ENCODE results near the gene PAPOLA.
A peak's percentile ranks its signal among the peaks of the same experiment; 100 is the strongest.

The PAPOLA gene

GRCh38 chr14:96538990-96539317, 36.8 kb downstream of the PAPOLA start:
- no peak overlapping the region for H3K27ac ChIP-seq (ENCODE audit: poor library complexity, severe bottlenecking)
- TF ChIP-seq, protein P1, sequence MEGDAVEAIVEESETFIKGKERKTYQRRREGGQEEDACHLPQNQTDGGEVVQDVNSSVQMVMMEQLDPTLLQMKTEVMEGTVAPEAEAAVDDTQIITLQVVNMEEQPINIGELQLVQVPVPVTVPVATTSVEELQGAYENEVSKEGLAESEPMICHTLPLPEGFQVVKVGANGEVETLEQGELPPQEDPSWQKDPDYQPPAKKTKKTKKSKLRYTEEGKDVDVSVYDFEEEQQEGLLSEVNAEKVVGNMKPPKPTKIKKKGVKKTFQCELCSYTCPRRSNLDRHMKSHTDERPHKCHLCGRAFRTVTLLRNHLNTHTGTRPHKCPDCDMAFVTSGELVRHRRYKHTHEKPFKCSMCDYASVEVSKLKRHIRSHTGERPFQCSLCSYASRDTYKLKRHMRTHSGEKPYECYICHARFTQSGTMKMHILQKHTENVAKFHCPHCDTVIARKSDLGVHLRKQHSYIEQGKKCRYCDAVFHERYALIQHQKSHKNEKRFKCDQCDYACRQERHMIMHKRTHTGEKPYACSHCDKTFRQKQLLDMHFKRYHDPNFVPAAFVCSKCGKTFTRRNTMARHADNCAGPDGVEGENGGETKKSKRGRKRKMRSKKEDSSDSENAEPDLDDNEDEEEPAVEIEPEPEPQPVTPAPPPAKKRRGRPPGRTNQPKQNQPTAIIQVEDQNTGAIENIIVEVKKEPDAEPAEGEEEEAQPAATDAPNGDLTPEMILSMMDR (IDR thresholded peaks at IDR 0.05; ENCODE audit: poor library complexity, severe bottlenecking) = no peak
- H3K9me3 ChIP-seq (ENCODE audit: severe bottlenecking) = no peaks in the 10 kb centered on the region
- H3K4me1 ChIP-seq (ENCODE audit: insufficient read depth, poor library complexity, severe bottlenecking) = no peaks in the 10 kb centered on the region
- H3K27me3 ChIP-seq (ENCODE audit: insufficient read depth, poor library complexity, severe bottlenecking) = no peaks in the 10 kb centered on the region
- H3K36me3 ChIP-seq (ENCODE audit: low read depth) = peaks cover 91% of the 10 kb centered on the region
- H3K4me3 ChIP-seq (ENCODE audit: severe bottlenecking) = no peak overlapping the region
- no peak for DNase-seq (ENCODE audit: low spot score)
- ATAC-seq (ENCODE audit: low read depth) = no peak

DNA sequence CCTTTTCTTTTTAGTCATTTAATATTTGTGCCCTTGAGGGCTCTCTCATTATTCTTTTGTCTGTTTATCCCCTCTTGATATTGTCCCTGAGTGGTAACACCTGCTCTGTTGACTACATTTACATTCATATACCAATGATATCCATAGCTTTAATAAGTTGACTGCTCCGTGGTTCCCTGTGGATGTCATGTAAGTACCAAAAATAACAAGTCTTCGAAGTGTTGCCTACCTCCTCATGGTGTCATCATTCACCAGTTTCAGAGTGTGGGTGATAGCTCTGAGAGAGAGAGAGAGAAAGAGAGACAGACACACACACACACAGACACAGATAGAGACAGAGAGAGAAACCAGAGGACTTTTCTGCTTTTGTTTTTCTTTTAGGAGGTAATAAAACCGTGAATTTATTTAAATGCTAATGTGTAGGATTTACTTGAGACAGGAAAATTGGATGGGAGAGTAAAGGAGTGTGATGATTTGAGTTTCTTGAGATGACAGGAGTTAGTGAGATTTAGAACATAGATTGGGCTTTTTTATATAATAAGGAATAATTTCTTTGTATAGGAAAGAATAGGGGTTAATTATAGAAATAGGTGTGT, 52.2 kb downstream of the PAPOLA start:
- DNase-seq (ENCODE audit: low spot score) (no peak), ATAC-seq (ENCODE audit: low read depth) (no peak)
- H3K27me3 ChIP-seq (ENCODE audit: insufficient read depth, poor library complexity, severe bottlenecking) = no peaks in the 10 kb centered on the region
- TF ChIP-seq, protein P1 (IDR thresholded peaks at IDR 0.05; ENCODE audit: poor library complexity, severe bottlenecking) = no peak
- H3K4me3 ChIP-seq (ENCODE audit: severe bottlenecking) = no peak overlapping the region
- H3K27ac ChIP-seq (ENCODE audit: poor library complexity, severe bottlenecking) = no peak overlapping the region
- no peaks in the 10 kb centered on the region for H3K9me3 ChIP-seq (ENCODE audit: severe bottlenecking)
- peaks cover 100% of the 10 kb centered on the region for H3K36me3 ChIP-seq (ENCODE audit: low read depth)
- H3K4me1 ChIP-seq (ENCODE audit: insufficient read depth, poor library complexity, severe bottlenecking) = no peaks in the 10 kb centered on the region

- H3K36me3 ChIP-seq (ENCODE audit: low read depth) = peaks cover 97% of the 10 kb centered on the region
- no peak for ATAC-seq (ENCODE audit: low read depth)
These were observed 57.4 kb downstream of the PAPOLA start for GRCh38 chr14:96559571-96559970.

DNA sequence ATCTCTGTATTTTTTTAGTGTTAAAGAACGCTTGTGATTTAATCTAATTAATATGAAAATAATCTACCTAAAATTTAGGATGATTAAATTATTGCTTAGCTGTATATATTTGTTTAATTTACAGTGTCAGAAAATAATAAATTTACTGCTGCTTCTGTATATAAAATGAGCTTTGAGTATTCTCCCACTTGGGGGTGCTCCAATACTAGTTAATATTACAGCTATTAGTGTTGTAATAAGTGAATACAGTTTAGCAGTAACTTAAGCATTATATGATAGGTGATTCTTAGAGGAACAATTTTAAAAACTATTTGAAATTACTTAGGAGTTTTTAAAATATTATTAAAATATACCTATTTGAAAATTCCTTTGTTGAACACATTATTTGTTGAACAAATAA, 62.2 kb downstream of the PAPOLA start:
- ATAC-seq (ENCODE audit: low read depth) (no peak), DNase-seq (ENCODE audit: low spot score) (no peak)
- no peak overlapping the region for H3K4me3 ChIP-seq (ENCODE audit: severe bottlenecking)
- no peaks in the 10 kb centered on the region for H3K27me3 ChIP-seq (ENCODE audit: insufficient read depth, poor library complexity, severe bottlenecking)
- H3K36me3 ChIP-seq (ENCODE audit: low read depth) = peaks cover 97% of the 10 kb centered on the region
- H3K4me1 ChIP-seq (ENCODE audit: insufficient read depth, poor library complexity, severe bottlenecking) = no peaks in the 10 kb centered on the region
- TF ChIP-seq, protein P1 (IDR thresholded peaks at IDR 0.05; ENCODE audit: poor library complexity, severe bottlenecking) = peak; percentile 40
- H3K9me3 ChIP-seq (ENCODE audit: severe bottlenecking) = no peaks in the 10 kb centered on the region
- no peak overlapping the region for H3K27ac ChIP-seq (ENCODE audit: poor library complexity, severe bottlenecking)

More at GRCh38 chr14:96559571-96559970, 57.4 kb downstream of the PAPOLA start:
- Histone ChIP-seq H3K27me3 (ENCODE audit: insufficient read depth, poor library complexity, severe bottlenecking) (no peaks in the 10 kb centered on the region), H3K27ac (ENCODE audit: poor library complexity, severe bottlenecking) (no peak overlapping the region), H3K4me3 (ENCODE audit: severe bottlenecking) (no peak overlapping the region), H3K9me3 (ENCODE audit: severe bottlenecking) (no peaks in the 10 kb centered on the region), H3K4me1 (ENCODE audit: insufficient read depth, poor library complexity, severe bottlenecking) (no peaks in the 10 kb centered on the region)
- TF ChIP-seq, protein P1 (IDR thresholded peaks at IDR 0.05; ENCODE audit: poor library complexity, severe bottlenecking) = no peak
- no peak for DNase-seq (ENCODE audit: low spot score)

DNA sequence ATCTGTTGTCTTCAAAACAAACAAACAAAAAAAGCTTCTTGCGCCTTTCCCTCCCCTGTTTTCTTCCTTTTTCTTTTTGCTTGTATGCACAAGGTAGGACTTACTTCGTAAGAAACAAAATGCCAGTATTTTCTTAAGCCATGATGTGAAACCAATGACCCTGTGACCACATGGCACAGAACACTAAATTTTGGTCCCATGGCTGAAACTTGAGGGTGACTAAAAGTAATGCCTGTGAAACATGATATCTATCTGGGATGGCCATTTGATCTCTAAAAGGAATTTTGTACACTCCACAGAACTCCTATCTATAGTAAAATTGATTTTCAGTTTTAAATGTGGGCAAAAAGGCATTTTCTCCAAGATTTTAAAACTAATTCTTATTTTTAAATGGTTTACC, 63.6 kb downstream of the PAPOLA start:
- no peaks in the 10 kb centered on the region for H3K4me1 ChIP-seq (ENCODE audit: insufficient read depth, poor library complexity, severe bottlenecking)
- no peak for ATAC-seq (ENCODE audit: low read depth)
- H3K4me3 ChIP-seq (ENCODE audit: severe bottlenecking) = no peak overlapping the region
- TF ChIP-seq, protein P1 (IDR thresholded peaks at IDR 0.05; ENCODE audit: poor library complexity, severe bottlenecking) = no peak
- no peaks in the 10 kb centered on the region for H3K9me3 ChIP-seq (ENCODE audit: severe bottlenecking)
- H3K27ac ChIP-seq (ENCODE audit: poor library complexity, severe bottlenecking) = no peak overlapping the region
- no peak for DNase-seq (ENCODE audit: low spot score)
- H3K27me3 ChIP-seq (ENCODE audit: insufficient read depth, poor library complexity, severe bottlenecking) = no peaks in the 10 kb centered on the region
- peaks cover 94% of the 10 kb centered on the region for H3K36me3 ChIP-seq (ENCODE audit: low read depth)

Measured in RWPE2 (cell line).